Omental fat pad (tissue), 4 donors: ENCODE results near the gene SEL1L3. TPM values are rescaled to one million over a fixed set of nuclear protein-coding genes. Genes with fewer than 3 reads are reported as not detected.

Source experiments
- ATAC-seq: fragments of 150-250 bp; one replicate; pipeline ENCODE4 v1.9.1; 2016; ENCODE audit warnings: mild to moderate bottlenecking, moderate library complexity; ENCODE audit not compliant: low FRiP score
- DNase-seq: peaks from one replicate; pipeline ENCODE4 v3.0.0-alpha.2; 2019; ENCODE audit warnings: low spot score
- total RNA-seq, 4 donors: library from RNA; depleted of rRNA; stranded (reverse); fragments of >200 nt; gene quantifications; one replicate each; pipeline ENCODE4 v1.1.0, GENCODE V29; 2016
- TF ChIP-seq, protein P1 (sequence below), 3 donors: fragments of 450-650 bp; IDR thresholded peaks; one replicate each; pipeline ENCODE4 v1.5.1; 2016 to 2017; ENCODE audit warnings: antibody characterized with exemption in 3 of 3, mild to moderate bottlenecking in 3 of 3, moderate library complexity in 2 of 3

The SEL1L3 gene
- total RNA-seq, 4 donors from 2014 or later: 15.8 to 29.9 (median 21.4) TPM

DNA sequence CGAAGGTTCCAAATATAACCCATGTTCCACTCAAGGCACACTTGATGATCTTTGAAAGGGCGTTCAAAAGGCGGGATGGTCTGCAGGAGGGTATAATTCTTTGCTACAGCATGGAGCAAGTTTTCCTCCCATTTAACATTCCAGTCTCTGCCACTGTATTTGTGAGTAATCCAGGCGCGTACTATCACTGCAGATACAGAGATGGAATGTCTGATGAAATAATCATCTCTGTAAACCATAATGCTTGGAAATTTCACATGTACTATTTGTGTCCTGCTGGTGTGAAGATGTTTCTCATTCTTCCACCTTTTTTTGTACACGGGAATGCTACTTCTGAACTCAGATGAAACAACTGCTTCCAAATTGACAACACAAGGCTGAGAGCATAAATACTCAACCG is 15.5 kb downstream of the SEL1L3 start:
- ATAC-seq: no peak
- no peak for DNase-seq
- TF ChIP-seq, protein P1, sequence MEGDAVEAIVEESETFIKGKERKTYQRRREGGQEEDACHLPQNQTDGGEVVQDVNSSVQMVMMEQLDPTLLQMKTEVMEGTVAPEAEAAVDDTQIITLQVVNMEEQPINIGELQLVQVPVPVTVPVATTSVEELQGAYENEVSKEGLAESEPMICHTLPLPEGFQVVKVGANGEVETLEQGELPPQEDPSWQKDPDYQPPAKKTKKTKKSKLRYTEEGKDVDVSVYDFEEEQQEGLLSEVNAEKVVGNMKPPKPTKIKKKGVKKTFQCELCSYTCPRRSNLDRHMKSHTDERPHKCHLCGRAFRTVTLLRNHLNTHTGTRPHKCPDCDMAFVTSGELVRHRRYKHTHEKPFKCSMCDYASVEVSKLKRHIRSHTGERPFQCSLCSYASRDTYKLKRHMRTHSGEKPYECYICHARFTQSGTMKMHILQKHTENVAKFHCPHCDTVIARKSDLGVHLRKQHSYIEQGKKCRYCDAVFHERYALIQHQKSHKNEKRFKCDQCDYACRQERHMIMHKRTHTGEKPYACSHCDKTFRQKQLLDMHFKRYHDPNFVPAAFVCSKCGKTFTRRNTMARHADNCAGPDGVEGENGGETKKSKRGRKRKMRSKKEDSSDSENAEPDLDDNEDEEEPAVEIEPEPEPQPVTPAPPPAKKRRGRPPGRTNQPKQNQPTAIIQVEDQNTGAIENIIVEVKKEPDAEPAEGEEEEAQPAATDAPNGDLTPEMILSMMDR (IDR thresholded peaks at IDR 0.05): no peak

DNA sequence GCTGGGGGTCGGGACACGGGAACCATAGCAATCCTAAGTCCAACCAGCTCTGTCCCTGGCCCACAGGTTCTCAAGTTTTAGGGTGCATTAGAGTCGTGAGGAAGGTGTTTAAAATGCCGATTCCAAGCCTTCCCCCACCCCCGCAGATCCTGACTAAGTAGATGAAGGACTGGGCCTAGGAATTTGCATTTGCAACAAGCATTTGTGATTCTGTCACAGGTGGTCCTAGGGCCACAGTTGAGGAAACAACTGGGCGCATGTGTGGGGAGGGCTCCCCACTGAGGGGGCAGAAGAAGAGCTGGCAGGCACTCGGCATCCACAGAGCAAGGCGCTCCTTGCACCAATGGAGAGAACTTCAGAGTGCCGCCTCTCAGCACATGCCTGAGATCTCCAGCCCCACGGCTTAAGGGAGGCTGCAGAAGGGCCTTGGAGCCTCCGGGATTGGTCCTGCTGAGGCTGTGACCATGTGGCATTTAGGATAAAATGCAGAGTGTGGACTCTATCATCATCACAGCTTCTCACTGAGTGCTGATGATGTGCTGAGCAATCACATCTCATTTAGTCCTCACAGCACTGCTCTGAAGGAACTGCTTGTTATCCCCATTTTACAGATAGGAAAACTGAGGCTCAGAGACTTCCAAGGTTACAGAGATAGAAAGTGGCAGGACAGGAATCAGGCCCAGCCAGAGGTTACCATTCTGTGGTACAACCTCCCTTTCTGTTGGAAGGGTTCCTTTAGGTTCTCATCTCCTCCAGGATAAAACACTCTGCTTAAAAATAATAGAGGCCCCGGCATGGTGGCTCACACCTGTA is 16.7 kb downstream of the SEL1L3 start:
- TF ChIP-seq, protein P1 (IDR thresholded peaks at IDR 0.05): no peak
- no peak for DNase-seq
- no peak for ATAC-seq

GRCh38 chr4:25844961-25845712 is 17.7 kb downstream of the SEL1L3 start:
- ATAC-seq (no peak), DNase-seq (no peak)
- TF ChIP-seq, protein P1 (IDR thresholded peaks at IDR 0.05): no peak

- DNase-seq (no peak), ATAC-seq (no peak)
- TF ChIP-seq, protein P1 (IDR thresholded peaks at IDR 0.05): no peak
Observed at GRCh38 chr4:25843340-25844097, 19.3 kb downstream of the SEL1L3 start.

- TF ChIP-seq, protein P1 (IDR thresholded peaks at IDR 0.05): no peak
- ATAC-seq (no peak), DNase-seq (no peak)
Observed at GRCh38 chr4:25842229-25842845, 20.5 kb downstream of the SEL1L3 start.

DNA sequence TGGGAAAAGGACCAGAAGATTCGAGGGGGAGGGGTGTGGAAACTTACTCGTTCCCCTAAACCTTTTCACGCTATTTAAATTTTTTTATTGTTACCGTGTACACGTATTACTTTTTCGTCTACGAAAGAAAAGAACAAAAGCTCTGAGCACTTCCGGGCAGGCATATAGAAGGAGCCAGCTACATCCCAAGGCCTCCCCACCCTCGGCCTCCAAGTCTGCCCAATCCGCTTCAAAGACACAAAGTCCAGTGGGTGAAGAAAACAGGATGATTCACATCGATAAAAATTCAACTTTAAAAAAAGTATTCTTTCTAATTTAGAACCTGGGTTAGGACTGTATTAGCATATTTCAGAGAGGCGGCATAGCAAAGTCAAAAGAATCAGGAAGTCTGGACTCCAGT is 23.1 kb downstream of the SEL1L3 start:
- TF ChIP-seq, protein P1 (IDR thresholded peaks at IDR 0.05): no peak
- DNase-seq (no peak), ATAC-seq (no peak)
